ENCODE results near the gene AGPS. TPM values are rescaled to one million over a fixed set of nuclear protein-coding genes. Genes with fewer than 3 reads are reported as not detected.
"Not testable (repeated sequence)": the region's sequence is repeated elsewhere in the genome, so short reads cannot be mapped to it uniquely, and the experiment has no call there.

AGPS gene
- polyA plus RNA-seq, 1 experiment: 22.6 TPM

DNA sequence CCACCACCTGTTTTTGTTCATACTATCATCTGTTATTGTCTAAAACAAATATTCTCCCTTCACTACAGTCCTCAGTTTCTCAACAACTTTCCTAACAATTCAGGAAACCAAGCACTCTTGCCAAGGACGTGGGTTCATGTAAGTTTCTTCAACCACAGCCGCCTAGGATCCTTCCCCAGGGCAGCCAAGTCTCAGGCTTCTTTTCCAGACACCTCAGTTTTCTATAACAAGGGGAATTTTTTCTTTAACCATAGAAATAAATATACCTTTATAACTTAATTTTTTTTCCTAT is 39.4 kb upstream of the AGPS start:
- H3K4me3 ChIP-seq (ENCODE audit: low read depth, low read length): no peak overlapping the region
- TF ChIP-seq, protein P1, sequence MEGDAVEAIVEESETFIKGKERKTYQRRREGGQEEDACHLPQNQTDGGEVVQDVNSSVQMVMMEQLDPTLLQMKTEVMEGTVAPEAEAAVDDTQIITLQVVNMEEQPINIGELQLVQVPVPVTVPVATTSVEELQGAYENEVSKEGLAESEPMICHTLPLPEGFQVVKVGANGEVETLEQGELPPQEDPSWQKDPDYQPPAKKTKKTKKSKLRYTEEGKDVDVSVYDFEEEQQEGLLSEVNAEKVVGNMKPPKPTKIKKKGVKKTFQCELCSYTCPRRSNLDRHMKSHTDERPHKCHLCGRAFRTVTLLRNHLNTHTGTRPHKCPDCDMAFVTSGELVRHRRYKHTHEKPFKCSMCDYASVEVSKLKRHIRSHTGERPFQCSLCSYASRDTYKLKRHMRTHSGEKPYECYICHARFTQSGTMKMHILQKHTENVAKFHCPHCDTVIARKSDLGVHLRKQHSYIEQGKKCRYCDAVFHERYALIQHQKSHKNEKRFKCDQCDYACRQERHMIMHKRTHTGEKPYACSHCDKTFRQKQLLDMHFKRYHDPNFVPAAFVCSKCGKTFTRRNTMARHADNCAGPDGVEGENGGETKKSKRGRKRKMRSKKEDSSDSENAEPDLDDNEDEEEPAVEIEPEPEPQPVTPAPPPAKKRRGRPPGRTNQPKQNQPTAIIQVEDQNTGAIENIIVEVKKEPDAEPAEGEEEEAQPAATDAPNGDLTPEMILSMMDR (IDR thresholded peaks at IDR 0.05; ENCODE audit: low read depth, low read length): no peak
- POLR2A ChIA-PET: no interaction called here
- no peaks in the 10 kb centered on the region for H3K9me3 ChIP-seq (ENCODE audit: control insufficient read depth, insufficient read depth, low read length)
- no peak overlapping the region for H3K27ac ChIP-seq (ENCODE audit: low read depth, low read length)
- no peaks in the 10 kb centered on the region for H3K27me3 ChIP-seq (ENCODE audit: control insufficient read depth, insufficient read depth, low read length)
- CTCF ChIA-PET: interaction anchor here (1.8 kb wide), 1 partner anchor 63 kb away, joined by 6 read pairs; no protein-coding TSS in a partner anchor
- no peak for DNase-seq (ENCODE audit: low read depth, low spot score)

DNA sequence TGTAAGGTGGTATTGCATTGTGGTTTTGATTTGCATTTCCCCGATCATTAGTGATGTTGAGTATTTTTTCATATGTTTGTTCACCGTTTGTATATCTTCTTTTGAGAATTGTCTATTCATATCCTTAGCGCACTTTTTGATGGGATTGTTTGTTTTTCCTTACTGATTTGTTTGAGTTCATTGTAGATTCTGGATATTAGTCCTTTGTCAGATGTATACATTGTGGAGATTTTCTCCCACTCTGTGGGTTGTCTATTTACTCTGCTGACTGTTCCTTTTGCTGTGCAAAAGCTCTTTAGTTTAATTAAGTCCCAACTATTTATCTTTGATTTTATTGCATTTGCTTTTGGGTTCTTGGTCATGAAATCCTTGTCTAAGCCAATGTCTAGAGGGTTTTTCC is 38.0 kb upstream of the AGPS start:
- H3K4me3 ChIP-seq (ENCODE audit: low read depth, low read length); DNase-seq (ENCODE audit: low read depth, low spot score); H3K27ac ChIP-seq (ENCODE audit: low read depth, low read length); H3K9me3 ChIP-seq (ENCODE audit: control insufficient read depth, insufficient read depth, low read length); POLR2A ChIA-PET; H3K27me3 ChIP-seq (ENCODE audit: control insufficient read depth, insufficient read depth, low read length): not testable (repeated sequence)
- CTCF ChIA-PET: interaction anchor here (1.1 to 2.3 kb wide), 2 partner anchors 405 to 418 kb away, joined by 3 to 5 read pairs; no protein-coding TSS in a partner anchor

DNA sequence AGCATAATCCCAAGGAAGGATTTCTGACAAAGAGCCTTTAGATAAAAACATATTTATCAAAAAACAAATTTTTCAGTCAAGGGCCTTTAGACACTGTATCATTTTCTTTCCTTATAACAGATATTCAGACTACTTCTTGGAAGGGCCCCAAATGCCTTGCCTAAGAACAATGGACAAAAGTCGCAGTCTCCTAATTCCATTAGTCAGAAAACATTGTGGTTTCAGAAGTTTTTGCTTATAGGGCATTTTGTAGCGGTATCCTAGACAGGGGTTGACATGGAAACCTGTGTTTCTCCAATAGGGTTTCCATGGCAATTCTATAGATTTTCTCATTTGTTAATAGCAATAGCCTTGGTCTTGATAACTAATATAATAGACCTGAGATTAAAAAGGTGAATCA is 36.7 kb upstream of the AGPS start:
- ChIA-PET CTCF (interaction anchor here (0.9 to 2.3 kb wide), 3 partner anchors 21 to 404 kb away, joined by 3 to 5 read pairs (median 3); no protein-coding TSS in a partner anchor), POLR2A (no interaction called here)
- Histone ChIP-seq H3K27me3 (ENCODE audit: control insufficient read depth, insufficient read depth, low read length) (no peaks in the 10 kb centered on the region), H3K9me3 (ENCODE audit: control insufficient read depth, insufficient read depth, low read length) (no peaks in the 10 kb centered on the region), H3K4me3 (ENCODE audit: low read depth, low read length) (no peak overlapping the region), H3K27ac (ENCODE audit: low read depth, low read length) (no peak overlapping the region)
- TF ChIP-seq, protein P1 (IDR thresholded peaks at IDR 0.05; ENCODE audit: low read depth, low read length): no peak
- no peak for DNase-seq (ENCODE audit: low read depth, low spot score)

DNA sequence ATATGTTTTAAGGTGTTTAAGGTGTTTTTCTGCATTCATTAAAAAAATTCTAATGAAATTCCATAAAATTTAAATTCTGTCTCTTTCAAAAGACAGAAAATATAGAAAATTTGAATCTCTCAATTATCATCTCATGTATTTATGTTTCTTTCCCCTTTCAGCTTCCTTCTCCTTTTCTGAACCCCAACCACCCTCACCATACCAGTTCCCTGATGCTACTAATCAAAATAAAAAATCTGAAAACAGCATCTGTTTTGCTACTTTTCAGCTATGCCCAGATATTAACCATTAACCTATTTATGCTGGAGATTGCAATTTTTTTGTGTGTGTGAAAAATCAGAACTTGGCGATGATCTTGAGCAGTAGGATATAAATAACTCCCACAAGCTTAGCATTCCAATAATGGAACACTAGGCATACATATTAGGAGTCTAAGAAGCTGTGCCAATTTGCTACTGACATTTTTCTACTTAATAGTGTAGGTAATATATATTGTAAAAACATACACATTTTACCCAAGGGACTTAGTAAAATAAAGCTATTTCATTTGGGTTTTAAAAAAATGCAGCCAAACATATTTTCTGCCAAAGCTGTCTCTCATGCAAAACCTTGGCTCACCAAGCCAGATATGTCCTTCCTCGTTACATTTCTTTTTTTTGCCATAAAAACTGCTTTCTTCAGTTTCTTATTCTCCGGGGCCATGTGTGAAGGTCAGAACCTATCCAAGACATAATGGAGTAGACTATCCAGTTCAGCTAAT is 32.6 kb upstream of the AGPS start:
- H3K27ac ChIP-seq (ENCODE audit: low read depth, low read length): no peak overlapping the region
- H3K4me3 ChIP-seq (ENCODE audit: low read depth, low read length): no peak overlapping the region
- TF ChIP-seq, protein P1 (IDR thresholded peaks at IDR 0.05; ENCODE audit: low read depth, low read length): no peak
- no peak for DNase-seq (ENCODE audit: low read depth, low spot score)
- ChIA-PET POLR2A (no interaction called here), CTCF (interaction anchor here (0.6 to 1.6 kb wide), 7 partner anchors 16 to 403 kb away, joined by 3 to 14 read pairs (median 4); no protein-coding TSS in a partner anchor)
- H3K27me3 ChIP-seq (ENCODE audit: control insufficient read depth, insufficient read depth, low read length): no peaks in the 10 kb centered on the region
- no peaks in the 10 kb centered on the region for H3K9me3 ChIP-seq (ENCODE audit: control insufficient read depth, insufficient read depth, low read length)

DNA sequence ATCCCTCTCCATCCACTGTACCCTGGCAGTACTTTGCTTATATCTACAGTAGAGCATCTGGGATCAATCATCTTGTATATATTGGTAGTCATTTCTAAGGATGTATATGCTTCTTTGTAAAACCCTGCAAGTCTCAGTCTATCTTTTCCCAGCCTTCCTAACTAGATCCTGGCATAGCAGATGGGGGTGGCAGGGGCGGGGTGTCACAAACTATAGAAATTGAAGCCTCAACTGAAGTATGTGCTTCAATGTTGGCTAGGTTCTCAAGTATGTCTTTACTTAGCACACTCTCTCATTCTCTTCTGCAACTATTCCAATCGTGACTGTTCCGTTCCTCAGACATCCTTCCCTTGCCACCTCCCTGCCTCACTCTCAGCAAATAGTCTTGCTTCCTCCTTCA is 30.1 kb upstream of the AGPS start:
- POLR2A ChIA-PET: no interaction called here
- TF ChIP-seq, protein P1 (IDR thresholded peaks at IDR 0.05; ENCODE audit: low read depth, low read length): no peak
- CTCF ChIA-PET: no interaction called here

More for the DNA sequence above, 30.1 kb upstream of the AGPS start:
- Histone ChIP-seq H3K27ac (ENCODE audit: low read depth, low read length) (no peak overlapping the region), H3K4me3 (ENCODE audit: low read depth, low read length) (no peak overlapping the region), H3K27me3 (ENCODE audit: control insufficient read depth, insufficient read depth, low read length) (no peaks in the 10 kb centered on the region), H3K9me3 (ENCODE audit: control insufficient read depth, insufficient read depth, low read length) (no peaks in the 10 kb centered on the region)
- DNase-seq (ENCODE audit: low read depth, low spot score): no peak

Data from AG04450 (cell line).